ENCODE results near the gene C7orf25. TPM values are rescaled to one million over a fixed set of nuclear protein-coding genes. Genes with fewer than 3 reads are reported as not detected.

Gene C7orf25
- total and polyA plus RNA-seq, 8 donors: 1.9 to 7.2 (median 2.7) TPM

DNA sequence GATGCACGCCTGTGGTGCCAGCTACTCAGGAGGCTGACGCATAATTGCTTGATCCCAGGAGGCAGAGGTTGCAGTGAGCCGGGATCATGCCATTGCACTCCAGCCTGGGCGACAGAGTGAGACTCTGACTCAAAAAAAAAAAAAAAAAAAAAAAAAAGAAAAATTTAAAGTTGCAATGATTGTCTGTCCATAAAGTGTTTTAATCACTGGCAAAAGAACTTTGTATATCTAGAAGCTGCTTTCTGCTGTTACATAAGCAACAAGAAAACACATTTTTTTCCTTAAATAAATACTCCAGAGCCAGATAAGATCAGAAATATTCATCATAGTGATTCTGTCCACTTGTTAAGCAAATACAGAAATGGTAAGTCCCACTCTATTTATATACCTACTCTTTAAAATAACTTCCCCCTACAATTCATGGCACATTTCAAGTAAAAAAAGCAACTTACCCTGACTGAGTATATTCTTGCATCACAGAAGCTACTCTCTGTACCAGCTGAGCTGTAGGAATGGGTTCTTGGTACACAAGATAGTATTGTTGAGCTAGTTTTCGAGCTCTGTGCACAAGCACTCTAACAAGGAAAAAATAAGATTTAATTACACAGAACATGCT, 12.5 kb upstream of the C7orf25 start:
- no peak for ATAC-seq
- peaks cover 0 to 32% of the 10 kb centered on the region in 2 donors for H3K4me1 ChIP-seq
- H3K4me3 ChIP-seq: no peak overlapping the region
- intact Hi-C loops (cut with DNase I): no loop called here
- no peaks in the 10 kb centered on the region for H3K27me3 ChIP-seq
- peaks cover 3 to 79% of the 10 kb centered on the region in 2 donors for H3K36me3 ChIP-seq
- H3K27ac ChIP-seq: no peak overlapping the region
- no peak for DNase-seq
- no peaks in the 10 kb centered on the region for H3K9me3 ChIP-seq
- no peak for TF ChIP-seq CTCF (IDR thresholded peaks at IDR 0.05)

DNA sequence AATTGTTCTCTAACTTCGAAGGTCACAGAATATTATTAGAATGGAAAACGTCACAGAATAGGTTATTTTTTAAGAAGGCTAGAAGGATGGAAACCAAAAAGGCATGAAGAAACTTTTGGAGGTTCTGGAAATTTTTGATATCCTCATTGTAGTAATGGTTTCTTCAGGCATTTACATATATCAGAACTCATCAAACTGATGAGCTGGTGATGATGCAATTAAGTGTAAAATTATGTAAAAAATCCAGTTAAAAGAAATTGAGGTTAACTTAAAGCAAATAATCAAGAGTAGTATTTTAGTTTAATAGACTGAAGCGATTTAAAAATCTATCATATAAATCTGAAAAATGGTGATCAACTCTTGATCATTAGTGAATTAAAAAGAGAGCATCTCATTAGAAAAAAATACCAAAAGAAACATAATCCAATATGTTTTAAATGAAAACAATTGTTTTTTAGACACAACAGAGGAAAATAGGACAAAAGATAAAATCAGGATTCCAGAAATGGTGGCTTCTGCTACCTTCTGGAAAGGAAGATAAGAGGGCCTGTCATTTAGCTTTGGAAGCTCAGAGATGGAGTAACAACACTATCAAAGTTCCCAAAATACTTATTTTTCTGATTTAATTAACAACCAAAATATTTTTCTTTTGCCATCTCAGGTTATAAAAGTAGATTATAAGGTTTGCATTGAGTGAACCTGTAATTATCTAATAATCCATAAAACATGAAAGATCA, 10.3 kb upstream of the C7orf25 start:
- no peaks in the 10 kb centered on the region for H3K27me3 ChIP-seq
- TF ChIP-seq CTCF (IDR thresholded peaks at IDR 0.05): no peak
- H3K9me3 ChIP-seq: no peaks in the 10 kb centered on the region
- DNase-seq (no peak), ATAC-seq (no peak)
- H3K36me3 ChIP-seq: peaks cover 3 to 100% of the 10 kb centered on the region in 2 donors
- H3K4me3 ChIP-seq: no peak overlapping the region
- intact Hi-C loops (cut with DNase I): no loop called here
- peaks cover 0 to 15% of the 10 kb centered on the region in 2 donors for H3K4me1 ChIP-seq
- no peak overlapping the region for H3K27ac ChIP-seq

- no peaks in the 10 kb centered on the region for H3K27me3 ChIP-seq
- intact Hi-C loops (cut with DNase I): no loop called here
- peak overlapping the region; percentile 15 to 61 for H3K27ac ChIP-seq
- no peak for DNase-seq
- no peaks in the 10 kb centered on the region for H3K9me3 ChIP-seq
- ATAC-seq: no peak
- H3K36me3 ChIP-seq: peaks cover 0 to 50% of the 10 kb centered on the region in 2 donors
- no peak for TF ChIP-seq CTCF (IDR thresholded peaks at IDR 0.05)
- peaks cover 22 to 47% of the 10 kb centered on the region in 2 donors for H3K4me1 ChIP-seq
- no peak overlapping the region for H3K4me3 ChIP-seq
These were observed 3.5 kb upstream of the C7orf25 start for GRCh38 chr7:42915356-42915755.

GRCh38 chr7:42914421-42915045, 2.7 kb upstream of the C7orf25 start:
- peak overlapping the region; percentile 15 to 61 for H3K27ac ChIP-seq
- no peak for TF ChIP-seq CTCF (IDR thresholded peaks at IDR 0.05)
- DNase-seq (no peak), ATAC-seq (no peak)
- H3K4me3 ChIP-seq: no peak overlapping the region
- no peaks in the 10 kb centered on the region for H3K9me3 ChIP-seq
- H3K27me3 ChIP-seq: no peaks in the 10 kb centered on the region
- peaks cover 0 to 41% of the 10 kb centered on the region in 2 donors for H3K36me3 ChIP-seq
- peaks cover 22 to 55% of the 10 kb centered on the region in 2 donors for H3K4me1 ChIP-seq
- intact Hi-C loops (cut with DNase I): no loop called here

DNA sequence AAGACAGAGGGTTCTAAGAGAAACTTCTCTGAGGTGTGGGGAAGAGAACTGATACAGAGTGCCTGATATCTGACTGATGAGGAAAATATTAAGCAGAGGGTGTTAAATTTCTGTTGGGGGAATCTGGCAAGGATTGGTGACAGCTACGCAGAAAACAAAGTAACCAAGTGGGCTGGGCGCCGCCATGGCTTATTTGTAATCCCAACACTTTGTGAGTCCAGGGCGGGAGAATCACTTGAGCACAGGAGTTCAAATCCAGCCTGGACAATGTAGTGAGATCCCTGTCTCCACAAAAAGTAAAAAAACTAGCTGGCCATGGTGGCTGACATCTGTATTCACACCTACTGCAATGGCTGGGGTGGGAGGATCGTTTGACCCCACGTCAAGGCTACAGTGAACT, 2.1 kb upstream of the C7orf25 start:
- Histone ChIP-seq H3K27me3 (no peaks in the 10 kb centered on the region), H3K9me3 (no peaks in the 10 kb centered on the region), H3K4me1 (peaks cover 22 to 55% of the 10 kb centered on the region in 2 donors), H3K27ac (peak overlapping the region; percentile 15 to 28), H3K36me3 (peaks cover 0 to 36% of the 10 kb centered on the region in 2 donors), H3K4me3 (no peak overlapping the region)
- no peak for ATAC-seq
- no peak for TF ChIP-seq CTCF (IDR thresholded peaks at IDR 0.05)
- intact Hi-C loops (cut with DNase I): no loop called here
- no peak for DNase-seq
